Spleen (tissue), 7 donors: ENCODE data around the gene ZNF711.

Source experiments
- CTCF ChIP-seq, 11 experiments: fragments of 200-600 bp in 7 of 11; fragments of 450-650 bp in 4 of 11; sonication (generic) in 4 of 11; IDR thresholded peaks in 8 of 11; conservative IDR thresholded peaks in 3 of 11; 1 replicate in 7 of 11; 2 replicates in 4 of 11; pipeline versions ENCODE4 v1.4.0 to v1.8.0; 2016 to 2021; ENCODE audit warnings: antibody characterized with exemption in 11 of 11, inconsistent platforms in 4 of 11, mild to moderate bottlenecking in 1 of 11
- POLR2A ChIP-seq, 3 donors: fragments of 450-650 bp; IDR thresholded peaks; one replicate each; pipeline ENCODE4 v1.5.1; 2017; ENCODE audit warnings: antibody characterized with exemption in 3 of 3, mild to moderate bottlenecking in 1 of 3
- POLR2AphosphoS5 ChIP-seq, 3 donors: sonication (generic); formaldehyde crosslinking; IDR thresholded peaks; one replicate each; pipeline ENCODE4 v1.5.1; 2017; ENCODE audit warnings: antibody characterized with exemption in 3 of 3
- donor health status: DM: no; HTN: no; CAD: no; lungs with moderate emphysema.
- donor health status: DM: no; HTN: no; CAD: no.
- donor health status: DM: no; HTN: no; CAD: no.

- TF ChIP-seq POLR2A (IDR thresholded peaks at IDR 0.05) (no peak), CTCF (IDR thresholded peaks at IDR 0.05 in 8 of 11, conservative IDR thresholded peaks at IDR 0.05 in 3 of 11) (no peak), POLR2AphosphoS5 (IDR thresholded peaks at IDR 0.05) (no peak)
Observed at GRCh38 chrX:85196319-85196718, 47.5 kb upstream of the ZNF711 start.
